ENCODE results near the gene LEKR1.
"Not testable (repeated sequence)": the region's sequence is repeated elsewhere in the genome, so short reads cannot be mapped to it uniquely, and the experiment has no call there.

The LEKR1 gene

GRCh38 chr3:156838035-156838434, 11.9 kb downstream of the LEKR1 start:
- no peak for DNase-seq

DNA sequence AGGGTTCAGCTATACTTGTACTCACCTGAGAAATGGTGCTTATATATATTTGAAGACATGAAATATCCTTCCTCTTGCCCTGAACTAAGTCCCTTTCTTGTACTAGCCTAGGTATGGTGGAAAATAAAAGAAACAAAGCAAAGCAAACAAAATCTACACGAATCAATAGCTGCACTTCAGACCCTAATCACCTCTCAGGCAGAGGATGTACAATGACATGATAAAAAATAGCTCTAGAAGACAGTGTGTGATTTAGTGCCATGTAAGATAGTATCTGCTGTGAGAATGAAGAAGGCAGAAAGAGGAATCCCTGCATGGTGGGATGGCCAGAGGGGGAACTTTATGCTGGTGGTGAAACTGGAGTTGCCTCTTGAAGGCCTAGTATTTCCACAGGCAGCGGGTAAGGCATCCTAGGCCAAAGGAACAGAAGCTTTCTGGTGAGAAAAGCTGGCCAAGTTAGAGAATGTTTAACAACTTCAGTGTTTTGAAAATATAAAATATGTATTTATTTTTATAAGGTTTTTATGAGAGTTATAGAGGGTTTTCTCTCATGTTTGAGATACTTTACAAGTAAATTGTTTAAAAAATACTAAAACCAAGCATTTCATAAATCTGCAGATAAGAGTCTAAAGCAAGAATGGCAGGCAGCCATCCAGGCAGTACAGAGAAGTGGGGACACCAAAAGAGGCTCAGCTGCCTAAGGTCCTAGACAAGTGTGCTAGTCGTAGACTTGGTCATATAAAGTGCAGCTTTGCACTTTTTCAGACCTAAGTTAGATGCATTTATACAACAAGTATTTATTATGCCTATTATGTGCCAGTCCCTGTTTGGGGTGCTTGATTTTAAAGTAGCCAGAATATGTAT, 14.9 kb downstream of the LEKR1 start:
- DNase-seq: no peak

GRCh38 chr3:156843071-156843808, 17.1 kb downstream of the LEKR1 start:
- DNase-seq: no peak

DNA sequence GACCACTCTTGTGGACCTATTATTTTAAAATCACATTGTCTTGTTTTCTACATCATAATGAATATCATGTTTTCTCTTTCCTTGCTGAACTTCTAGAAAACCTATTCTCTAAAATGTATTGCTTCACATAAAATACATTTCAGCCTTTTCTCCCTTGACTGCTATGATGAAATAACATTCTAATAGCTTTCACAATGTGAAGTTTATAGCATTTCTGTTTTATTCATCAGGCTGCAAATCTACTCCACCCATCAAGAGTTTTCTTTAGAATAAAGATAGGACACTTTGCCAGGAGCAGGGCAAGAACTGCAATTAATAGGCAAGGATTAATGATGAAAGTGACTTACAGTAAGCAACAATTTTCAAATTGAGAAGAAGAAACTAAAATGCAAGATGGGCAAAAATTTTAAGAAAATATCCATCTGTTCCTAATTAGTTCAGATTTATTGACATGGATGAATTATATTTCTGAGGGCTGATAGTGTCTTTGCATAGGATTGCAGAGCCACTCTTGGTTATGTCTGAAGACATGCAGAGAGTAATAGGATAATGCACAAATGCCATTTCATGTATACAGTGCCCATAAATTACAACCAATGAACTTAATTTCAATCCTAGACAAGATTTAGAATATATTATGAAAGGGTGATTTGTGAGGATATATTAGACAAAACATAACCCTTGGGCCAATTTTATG, 21.7 kb downstream of the LEKR1 start:
- DNase-seq: no peak

GRCh38 chr3:156859578-156859977, 33.4 kb downstream of the LEKR1 start:
- no peak for DNase-seq

DNA sequence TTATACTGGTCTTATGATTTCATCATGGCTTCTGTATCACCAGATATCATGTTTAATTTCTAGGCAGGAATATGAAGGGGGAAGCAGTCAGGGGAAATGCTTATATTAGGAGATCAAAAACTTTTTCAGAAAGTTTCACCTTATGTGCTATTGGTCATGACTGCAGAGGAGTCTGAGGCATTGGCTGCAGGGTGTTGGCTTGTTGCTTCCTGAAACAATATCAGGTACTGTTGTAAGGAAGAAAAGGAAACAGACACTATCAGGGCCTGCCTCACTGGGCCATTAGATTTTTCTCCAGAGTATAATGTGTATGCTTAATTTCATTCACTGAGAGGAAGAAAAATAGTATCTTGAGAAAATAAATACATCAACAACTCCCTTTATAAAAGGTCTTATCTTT, 34.7 kb downstream of the LEKR1 start:
- DNase-seq: no peak

DNA sequence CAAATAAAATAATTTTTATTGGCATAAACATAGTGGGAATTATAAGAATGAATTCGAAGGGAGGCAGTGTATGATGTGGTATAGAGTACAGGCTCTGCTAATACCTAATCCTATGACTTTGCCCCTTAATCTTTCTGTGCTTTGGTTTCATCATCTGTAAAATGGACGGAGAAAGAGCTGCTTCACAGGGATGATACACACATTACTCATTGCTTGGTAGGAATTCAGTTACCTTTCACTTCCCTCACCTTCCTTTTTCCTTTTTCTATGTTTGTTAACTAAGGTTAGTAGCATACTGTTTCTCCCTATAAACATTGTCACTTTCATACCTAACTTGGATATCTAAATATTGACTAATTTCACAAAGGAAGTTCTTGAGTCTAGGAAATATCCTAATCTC, 36.2 kb downstream of the LEKR1 start:
- DNase-seq: no peak

DNA sequence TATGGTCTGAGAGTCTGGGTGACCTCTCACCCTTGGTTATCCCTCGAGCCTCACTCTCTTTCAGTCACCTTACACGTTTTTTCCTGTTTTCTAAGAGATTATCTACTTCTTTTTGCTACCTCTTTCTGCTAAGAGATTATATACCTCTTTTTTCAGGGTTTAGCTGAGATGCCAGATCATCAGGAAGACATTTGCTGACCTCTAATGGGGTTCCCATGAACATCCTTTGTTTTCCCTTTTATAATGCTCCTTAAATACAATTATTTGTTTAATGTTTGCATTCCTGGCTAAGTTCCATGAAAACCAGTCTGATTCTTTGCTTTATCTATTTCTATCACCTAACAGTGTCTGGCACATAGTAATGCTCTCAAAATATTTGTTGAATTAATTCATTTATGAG, 39.6 kb downstream of the LEKR1 start:
- no peak for DNase-seq

GRCh38 chr3:156867174-156867573, 41.0 kb downstream of the LEKR1 start:
- DNase-seq: no peak

GRCh38 chr3:156867920-156868319, 41.8 kb downstream of the LEKR1 start:
- no peak for DNase-seq

GRCh38 chr3:156873906-156874305, 47.8 kb downstream of the LEKR1 start:
- no peak for DNase-seq

GRCh38 chr3:156879491-156879890, 53.3 kb downstream of the LEKR1 start:
- not testable (repeated sequence) for DNase-seq

- no peak for DNase-seq
Measured at GRCh38 chr3:156885761-156886160, 59.6 kb downstream of the LEKR1 start.

GRCh38 chr3:156888176-156888575, 62.0 kb downstream of the LEKR1 start:
- DNase-seq: no peak

DNA sequence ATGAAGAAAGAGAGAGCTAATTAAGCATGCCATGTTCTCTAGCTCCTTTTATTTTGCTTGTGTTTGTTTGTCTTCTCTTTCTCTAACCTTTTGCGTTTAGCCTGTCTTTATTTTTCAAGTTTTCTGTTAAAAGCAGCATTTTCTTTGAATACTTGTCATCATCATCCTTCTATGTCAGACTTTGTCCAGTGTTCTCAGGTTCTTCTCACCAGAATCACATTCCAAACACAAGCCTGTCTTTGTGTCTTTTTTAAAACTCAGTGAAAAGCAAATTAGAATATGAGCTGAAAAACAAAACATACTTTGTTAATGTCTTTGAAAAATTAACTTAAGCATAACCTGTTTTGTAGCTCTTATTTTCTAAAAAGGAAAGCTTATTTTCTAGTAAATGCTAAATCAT, 62.4 kb downstream of the LEKR1 start:
- no peak for DNase-seq

- DNase-seq: no peak
Measured at GRCh38 chr3:156892701-156893100, 66.5 kb downstream of the LEKR1 start.

DNA sequence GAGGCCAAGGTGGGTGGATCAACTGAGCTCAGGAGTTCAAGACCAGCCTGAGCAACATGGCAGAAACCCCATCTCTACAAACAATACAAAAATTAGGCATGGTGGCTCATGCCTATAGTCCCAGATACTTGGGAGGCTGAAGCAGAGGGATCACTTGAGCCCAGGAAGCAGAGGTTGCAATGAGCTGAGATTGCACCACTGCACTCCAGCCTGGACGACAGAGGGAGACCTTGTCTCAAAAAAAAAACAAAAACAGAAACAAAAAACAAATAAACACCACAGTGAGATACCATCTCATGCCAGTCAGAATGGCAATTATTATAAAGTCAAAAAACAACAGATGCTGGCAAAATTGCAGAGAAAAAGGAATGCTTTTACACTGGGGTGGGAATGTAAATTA, 69.2 kb downstream of the LEKR1 start:
- not testable (repeated sequence) for DNase-seq

GRCh38 chr3:156897851-156898250, 71.7 kb downstream of the LEKR1 start:
- DNase-seq: not testable (repeated sequence)

DNA sequence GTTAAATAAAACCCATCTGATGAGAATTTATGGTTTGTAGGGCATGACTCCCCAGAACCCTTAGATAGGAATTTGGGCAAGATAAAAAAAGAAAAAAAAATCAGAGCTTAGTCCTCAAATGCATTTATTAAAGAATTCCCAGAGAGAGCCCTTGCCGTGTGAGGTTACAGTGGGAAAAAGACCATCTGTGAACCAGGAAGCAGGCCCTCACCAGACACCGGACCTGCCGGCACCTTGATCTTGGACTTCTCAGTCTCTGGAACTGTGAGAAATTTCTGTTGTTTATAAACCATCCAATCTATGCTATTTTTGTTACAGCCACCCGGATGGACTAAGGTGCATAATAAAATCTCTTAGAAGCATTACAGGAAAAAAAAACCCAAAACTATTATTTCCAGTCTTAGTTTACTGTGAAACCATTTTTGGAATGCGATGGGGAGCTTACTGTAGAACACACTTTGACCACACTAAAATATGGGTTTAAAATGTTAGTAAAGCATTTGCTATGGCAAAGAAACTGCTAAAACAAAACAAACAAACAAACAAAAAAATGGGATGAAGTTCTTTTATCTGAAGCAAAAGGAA, 72.2 kb downstream of the LEKR1 start:
- no peak for DNase-seq

DNA sequence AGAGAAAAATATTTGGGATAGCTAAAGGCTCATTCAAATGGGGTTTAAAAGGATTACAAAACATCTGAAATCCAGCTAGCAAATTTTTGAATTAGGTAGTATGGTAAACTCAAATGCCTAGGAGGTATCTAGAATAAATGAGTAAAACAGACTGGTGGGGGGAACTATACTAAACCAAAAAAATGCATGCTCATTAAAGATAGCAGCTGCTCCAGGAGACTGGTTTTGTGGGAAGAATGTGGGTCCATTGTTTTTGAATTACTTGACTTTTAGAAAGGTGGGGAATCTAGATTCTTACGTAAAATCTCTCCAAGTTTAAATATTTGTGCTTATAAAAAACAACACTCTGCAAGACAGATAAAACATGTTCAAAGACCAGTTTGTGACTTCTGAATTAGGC, 73.8 kb downstream of the LEKR1 start:
- DNase-seq: no peak

DNA sequence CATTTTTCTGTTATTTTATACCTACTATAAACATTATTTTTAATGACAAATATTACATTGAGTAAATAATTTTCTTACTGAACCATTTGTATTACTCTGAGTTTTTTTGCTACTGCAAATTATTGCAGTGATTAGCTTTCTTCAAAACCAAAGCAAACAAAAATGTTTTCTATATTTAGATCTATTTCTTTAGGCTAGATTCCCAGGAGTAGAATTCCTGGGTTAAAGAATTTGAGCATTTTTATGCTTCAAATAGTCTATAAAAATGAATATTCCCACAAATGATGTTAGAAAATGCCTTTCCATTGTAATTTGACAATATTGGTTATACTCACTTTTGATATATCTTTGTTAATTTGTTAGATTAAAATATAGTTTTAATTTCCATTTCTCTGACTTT, 76.8 kb downstream of the LEKR1 start:
- DNase-seq: no peak

DNA sequence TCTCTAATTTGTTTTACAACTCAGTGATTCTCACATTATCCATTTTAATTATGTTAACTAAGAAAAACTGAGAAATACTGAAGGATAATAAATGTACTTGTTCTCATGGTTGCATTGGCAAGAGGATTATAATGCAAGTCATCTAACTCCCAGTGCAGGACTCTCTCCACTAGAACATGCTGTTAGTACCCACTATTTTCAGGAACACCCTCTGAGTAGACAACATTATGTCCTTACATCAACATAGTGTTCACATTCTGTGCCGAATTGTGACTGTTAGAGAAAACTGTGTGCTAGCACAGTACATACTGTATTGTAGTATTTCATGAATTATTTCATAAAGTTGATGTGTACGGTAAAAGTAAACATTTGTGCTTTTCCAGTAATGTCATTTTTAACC, 80.1 kb downstream of the LEKR1 start:
- DNase-seq: no peak

GRCh38 chr3:156908398-156908797, 82.2 kb downstream of the LEKR1 start:
- no peak for DNase-seq
